ENCODE measurements around the gene POU2F1.

Gene POU2F1

GRCh38 chr1:167401260-167401873, 180.7 kb downstream of the POU2F1 start:
- Histone ChIP-seq H3K4me3 (no peak overlapping the region), H3K36me3 (peaks cover 87% of the 10 kb centered on the region), H3K4me2 (no peak overlapping the region), H4K20me1 (no peaks in the 10 kb centered on the region), H3K9ac (no peak overlapping the region), H3K9me3 (no peaks in the 10 kb centered on the region), H3K27ac (no peak overlapping the region), H3K4me1 (no peaks in the 10 kb centered on the region), H3K27me3 (no peaks in the 10 kb centered on the region)
- TF ChIP-seq Cebpa-rat (IDR thresholded peaks at IDR 0.05) = no peak

DNA sequence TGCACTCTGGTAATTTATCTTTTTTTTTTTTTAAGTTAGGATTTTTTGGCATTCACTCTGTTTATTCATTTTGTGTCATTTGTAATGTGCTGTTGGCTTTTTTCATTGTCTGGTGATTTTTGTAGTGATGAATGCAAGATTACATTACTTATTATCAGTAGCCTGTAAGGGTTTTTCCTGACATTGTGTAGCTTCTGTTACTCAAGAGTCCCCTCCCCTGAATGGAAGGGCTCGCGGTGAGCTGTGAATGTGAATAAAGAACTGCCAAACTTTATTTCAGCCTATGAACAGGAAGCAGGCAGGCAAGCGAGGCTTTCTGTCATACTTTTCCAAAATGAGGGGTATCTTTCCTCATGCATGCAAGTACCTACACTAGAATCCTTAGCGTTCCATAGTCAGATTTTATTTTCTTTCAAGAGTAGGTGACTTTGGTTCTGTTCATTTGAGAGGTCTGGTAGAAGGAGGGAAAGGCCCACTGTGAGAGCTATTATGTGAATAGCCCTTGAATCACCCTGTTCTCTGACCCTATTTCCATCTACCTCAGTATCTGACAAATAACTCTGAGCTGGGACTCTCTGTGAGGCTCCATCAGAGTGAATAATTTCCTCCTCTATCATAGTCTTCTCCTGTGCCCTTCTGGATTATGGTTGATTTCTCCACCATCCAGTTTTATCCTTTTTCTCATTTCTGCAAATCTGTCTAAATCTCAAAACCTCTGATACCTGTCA, 183.6 kb downstream of the POU2F1 start:
- peaks cover 84% of the 10 kb centered on the region for H3K36me3 ChIP-seq
- no peaks in the 10 kb centered on the region for H3K27me3 ChIP-seq
- no peak overlapping the region for H3K27ac ChIP-seq
- no peaks in the 10 kb centered on the region for H4K20me1 ChIP-seq
- no peaks in the 10 kb centered on the region for H3K4me1 ChIP-seq
- H3K4me2 ChIP-seq = no peak overlapping the region
- no peaks in the 10 kb centered on the region for H3K9me3 ChIP-seq
- no peak overlapping the region for H3K4me3 ChIP-seq
- no peak overlapping the region for H3K9ac ChIP-seq
- TF ChIP-seq Cebpa-rat (IDR thresholded peaks at IDR 0.05) = no peak

DNA sequence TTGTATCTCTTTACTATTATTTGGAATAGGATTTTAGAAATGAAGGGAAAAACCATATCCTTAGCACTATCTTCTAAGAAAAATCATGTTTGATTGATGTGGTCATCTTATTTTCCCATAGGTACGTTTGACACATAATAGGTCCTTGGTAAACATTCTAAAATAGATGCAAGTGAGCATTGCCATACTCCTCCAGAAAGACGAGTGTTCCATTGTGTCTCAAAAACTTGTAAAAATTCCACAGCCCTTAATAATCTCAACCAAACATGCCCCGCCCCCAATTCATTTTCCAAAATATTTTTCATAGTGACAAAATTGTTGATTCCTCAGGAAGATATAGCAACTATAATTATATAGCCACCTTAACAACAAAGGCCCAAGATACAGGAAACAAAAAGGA, 184.2 kb downstream of the POU2F1 start:
- no peak overlapping the region for H3K9ac ChIP-seq
- no peaks in the 10 kb centered on the region for H3K9me3 ChIP-seq
- no peak overlapping the region for H3K4me2 ChIP-seq
- H3K4me3 ChIP-seq = no peak overlapping the region
- H3K27me3 ChIP-seq = no peaks in the 10 kb centered on the region
- H3K36me3 ChIP-seq = peaks cover 80% of the 10 kb centered on the region
- no peaks in the 10 kb centered on the region for H4K20me1 ChIP-seq
- no peak for TF ChIP-seq Cebpa-rat (IDR thresholded peaks at IDR 0.05)
- no peaks in the 10 kb centered on the region for H3K4me1 ChIP-seq
- H3K27ac ChIP-seq = no peak overlapping the region

DNA sequence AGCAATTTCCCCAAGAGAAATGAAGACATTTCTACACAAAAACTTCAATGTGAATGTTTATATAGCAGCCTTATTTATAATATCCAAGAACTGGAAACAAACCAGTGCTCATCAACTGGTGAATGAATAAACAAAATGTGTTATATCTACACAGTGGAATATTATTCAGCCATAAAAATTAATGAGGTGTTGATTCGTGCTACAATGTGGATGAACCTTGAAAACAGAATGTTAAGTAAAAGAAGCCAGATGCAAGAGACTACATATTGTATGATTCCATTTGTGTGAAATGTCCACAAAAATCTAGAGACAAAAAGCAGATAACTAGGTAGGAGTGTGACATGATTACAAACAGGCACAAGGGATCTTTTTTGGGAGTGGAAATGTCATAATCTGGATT, 187.7 kb downstream of the POU2F1 start:
- H3K9me3 ChIP-seq = no peaks in the 10 kb centered on the region
- no peak overlapping the region for H3K4me2 ChIP-seq
- H3K4me1 ChIP-seq = no peaks in the 10 kb centered on the region
- no peak overlapping the region for H3K4me3 ChIP-seq
- H3K27me3 ChIP-seq = no peaks in the 10 kb centered on the region
- no peak overlapping the region for H3K27ac ChIP-seq
- no peak overlapping the region for H3K9ac ChIP-seq
- H3K36me3 ChIP-seq = peaks cover 82% of the 10 kb centered on the region
- no peaks in the 10 kb centered on the region for H4K20me1 ChIP-seq
- no peak for TF ChIP-seq Cebpa-rat (IDR thresholded peaks at IDR 0.05)

GRCh38 chr1:167409183-167409582, 188.5 kb downstream of the POU2F1 start:
- H3K27ac ChIP-seq = no peak overlapping the region
- H3K4me2 ChIP-seq = no peak overlapping the region
- H3K9ac ChIP-seq = no peak overlapping the region
- H3K36me3 ChIP-seq = peaks cover 81% of the 10 kb centered on the region
- no peaks in the 10 kb centered on the region for H3K4me1 ChIP-seq
- no peak for TF ChIP-seq Cebpa-rat (IDR thresholded peaks at IDR 0.05)
- H3K9me3 ChIP-seq = no peaks in the 10 kb centered on the region
- H3K27me3 ChIP-seq = no peaks in the 10 kb centered on the region
- no peak overlapping the region for H3K4me3 ChIP-seq
- H4K20me1 ChIP-seq = no peaks in the 10 kb centered on the region

- Histone ChIP-seq H3K4me3 (no peak overlapping the region), H3K36me3 (peaks cover 74% of the 10 kb centered on the region), H3K9ac (no peak overlapping the region), H3K9me3 (no peaks in the 10 kb centered on the region), H3K27ac (no peak overlapping the region), H3K4me1 (peaks cover 13% of the 10 kb centered on the region), H3K27me3 (no peaks in the 10 kb centered on the region), H3K4me2 (no peak overlapping the region), H4K20me1 (no peaks in the 10 kb centered on the region)
- TF ChIP-seq Cebpa-rat (IDR thresholded peaks at IDR 0.05) = no peak
These were observed 191.4 kb downstream of the POU2F1 start for GRCh38 chr1:167412072-167412471.

GRCh38 chr1:167412920-167413319, 192.2 kb downstream of the POU2F1 start:
- H3K27me3 ChIP-seq = no peaks in the 10 kb centered on the region
- H3K4me1 ChIP-seq = peaks cover 22% of the 10 kb centered on the region
- H3K36me3 ChIP-seq = peaks cover 65% of the 10 kb centered on the region
- no peak overlapping the region for H3K4me2 ChIP-seq
- H3K27ac ChIP-seq = no peak overlapping the region
- no peak overlapping the region for H3K4me3 ChIP-seq
- H3K9me3 ChIP-seq = no peaks in the 10 kb centered on the region
- H3K9ac ChIP-seq = no peak overlapping the region
- no peak for TF ChIP-seq Cebpa-rat (IDR thresholded peaks at IDR 0.05)
- no peaks in the 10 kb centered on the region for H4K20me1 ChIP-seq

DNA sequence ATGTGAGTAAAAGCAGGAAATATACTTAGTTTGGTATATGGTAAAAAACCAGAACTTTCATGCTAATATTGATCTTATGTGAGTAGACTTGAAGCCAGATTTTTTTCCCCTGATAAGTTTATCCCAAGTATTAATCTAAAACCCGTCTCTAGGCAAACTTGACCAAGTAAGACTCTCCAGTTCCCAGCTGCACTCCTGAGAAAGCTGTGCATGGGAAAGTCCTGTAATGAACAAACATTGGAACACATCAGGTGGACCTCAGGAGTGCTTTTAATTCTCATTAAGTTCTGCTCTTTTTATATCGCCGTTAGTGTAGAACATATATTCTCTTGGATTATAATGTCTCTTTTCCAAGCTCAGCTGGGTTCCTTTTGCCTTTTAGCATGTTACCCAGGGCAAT, 192.6 kb downstream of the POU2F1 start:
- H3K27me3 ChIP-seq = no peaks in the 10 kb centered on the region
- H3K9me3 ChIP-seq = no peaks in the 10 kb centered on the region
- no peak overlapping the region for H3K4me3 ChIP-seq
- TF ChIP-seq Cebpa-rat (IDR thresholded peaks at IDR 0.05) = no peak
- no peak overlapping the region for H3K27ac ChIP-seq
- peaks cover 61% of the 10 kb centered on the region for H3K36me3 ChIP-seq
- H3K9ac ChIP-seq = no peak overlapping the region
- H4K20me1 ChIP-seq = no peaks in the 10 kb centered on the region
- H3K4me2 ChIP-seq = no peak overlapping the region
- H3K4me1 ChIP-seq = peaks cover 26% of the 10 kb centered on the region

GRCh38 chr1:167416506-167416905, 195.8 kb downstream of the POU2F1 start:
- Histone ChIP-seq H4K20me1 (no peaks in the 10 kb centered on the region), H3K36me3 (peaks cover 47% of the 10 kb centered on the region), H3K9ac (no peak overlapping the region), H3K9me3 (no peaks in the 10 kb centered on the region), H3K4me3 (no peak overlapping the region), H3K27ac (no peak overlapping the region), H3K4me1 (peaks cover 38% of the 10 kb centered on the region), H3K27me3 (no peaks in the 10 kb centered on the region), H3K4me2 (peak overlapping the region; percentile 84)
- TF ChIP-seq Cebpa-rat (IDR thresholded peaks at IDR 0.05) = no peak

GRCh38 chr1:167418391-167418790, 197.7 kb downstream of the POU2F1 start:
- Histone ChIP-seq H3K27me3 (no peaks in the 10 kb centered on the region), H3K9me3 (no peaks in the 10 kb centered on the region), H3K4me1 (peaks cover 38% of the 10 kb centered on the region), H3K4me3 (no peak overlapping the region), H3K9ac (0 out of 2 replicates have a peak overlapping the region, but pooled peaks have one; percentile 11), H3K36me3 (peaks cover 37% of the 10 kb centered on the region), H4K20me1 (no peaks in the 10 kb centered on the region), H3K27ac (no peak overlapping the region), H3K4me2 (peak overlapping the region; percentile 84)
- TF ChIP-seq Cebpa-rat (IDR thresholded peaks at IDR 0.05) = no peak
